Body of pancreas (tissue), 4 donors: ENCODE data around the gene CRKL.

Experiments
- CTCF ChIP-seq, 7 experiments: fragments of 450-650 bp in 4 of 7; fragments of 200-600 bp in 3 of 7; sonication (generic) in 3 of 7; IDR thresholded peaks; one replicate each; pipeline ENCODE4 v1.5.1; 2016 to 2019; ENCODE audit warnings: antibody characterized with exemption in 7 of 7
- POLR2A ChIP-seq, 3 donors: fragments of 450-650 bp; IDR thresholded peaks; one replicate each; pipeline ENCODE4 v1.6.1; 2016; ENCODE audit warnings: antibody characterized with exemption in 3 of 3, mild to moderate bottlenecking in 2 of 3

- peak in 1 of 3 donors; percentile 9 for TF ChIP-seq POLR2A (IDR thresholded peaks at IDR 0.05)
- TF ChIP-seq CTCF (IDR thresholded peaks at IDR 0.05), result no peak
These were observed 81.5 kb downstream of the CRKL start for GRCh38 chr22:20998411-20999336.
